Measurements from ENCODE around the gene ARFGAP2. TPM values are rescaled to one million over a fixed set of nuclear protein-coding genes. Genes with fewer than 3 reads are reported as not detected.
A peak's percentile ranks its signal among the peaks of the same experiment; 100 is the strongest.

The ARFGAP2 gene
- total RNA-seq, 1 donor from 2014 or later, result 119 TPM

- Mint-ChIP-seq H3K36me3 (ENCODE audit: unreplicated experiment) (no peaks in the 10 kb centered on the region), H3K9me3 (ENCODE audit: unreplicated experiment) (peaks cover 9% of the 10 kb centered on the region), H3K4me3 (ENCODE audit: unreplicated experiment) (no peak overlapping the region), H3K27me3 (ENCODE audit: unreplicated experiment) (peaks cover 11% of the 10 kb centered on the region), H3K27ac (ENCODE audit: unreplicated experiment) (peak overlapping the region; percentile 62), H3K4me1 (ENCODE audit: low read depth, unreplicated experiment) (peaks cover 3% of the 10 kb centered on the region)
- no peak for DNase-seq
- TF ChIP-seq CTCF (IDR thresholded peaks at IDR 0.05; ENCODE audit: partially characterized antibody, unreplicated experiment), result no peak
Measured at GRCh38 chr11:47165253-47165840, 11.3 kb downstream of the ARFGAP2 start.

GRCh38 chr11:47164321-47164720 lies 12.4 kb downstream of the ARFGAP2 start:
- H3K36me3 Mint-ChIP-seq (ENCODE audit: unreplicated experiment), result no peaks in the 10 kb centered on the region
- H3K4me3 Mint-ChIP-seq (ENCODE audit: unreplicated experiment), result no peak overlapping the region
- no peak overlapping the region for H3K27ac Mint-ChIP-seq (ENCODE audit: unreplicated experiment)

DNA sequence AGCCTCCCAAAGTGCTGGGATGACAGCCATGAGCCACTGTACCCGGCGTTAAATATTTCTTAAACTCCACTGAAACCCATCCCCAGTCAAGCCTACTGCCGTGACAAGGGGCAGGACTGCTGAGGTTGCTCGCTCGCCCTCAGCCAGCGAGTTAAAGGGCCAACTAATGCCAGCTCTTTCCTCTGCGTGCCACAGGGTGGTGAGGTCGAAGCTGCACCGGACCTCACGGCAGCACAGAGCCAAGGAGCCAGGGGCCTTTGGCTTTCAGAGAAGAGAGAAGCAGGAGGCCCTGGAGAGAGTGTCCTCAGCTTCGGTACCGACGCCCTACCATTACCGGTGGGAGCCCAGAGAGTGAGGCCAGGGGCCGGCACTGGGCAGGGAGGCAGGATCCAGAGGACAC lies 12.8 kb downstream of the ARFGAP2 start:
- peaks cover 19% of the 10 kb centered on the region for H3K27me3 Mint-ChIP-seq (ENCODE audit: unreplicated experiment)
- H3K36me3 Mint-ChIP-seq (ENCODE audit: unreplicated experiment), result no peaks in the 10 kb centered on the region
- H3K4me3 Mint-ChIP-seq (ENCODE audit: unreplicated experiment), result no peak overlapping the region
- H3K9me3 Mint-ChIP-seq (ENCODE audit: unreplicated experiment), result peaks cover 10% of the 10 kb centered on the region
- TF ChIP-seq CTCF (IDR thresholded peaks at IDR 0.05; ENCODE audit: partially characterized antibody, unreplicated experiment), result no peak
- H3K4me1 Mint-ChIP-seq (ENCODE audit: low read depth, unreplicated experiment), result peaks cover 3% of the 10 kb centered on the region
- no peak overlapping the region for H3K27ac Mint-ChIP-seq (ENCODE audit: unreplicated experiment)
- DNase-seq, result no peak

More at GRCh38 chr11:47164321-47164720, 12.4 kb downstream of the ARFGAP2 start:
- Mint-ChIP-seq H3K4me1 (ENCODE audit: low read depth, unreplicated experiment) (peaks cover 3% of the 10 kb centered on the region), H3K9me3 (ENCODE audit: unreplicated experiment) (peaks cover 10% of the 10 kb centered on the region), H3K27me3 (ENCODE audit: unreplicated experiment) (peaks cover 18% of the 10 kb centered on the region)
- DNase-seq, result no peak
- no peak for TF ChIP-seq CTCF (IDR thresholded peaks at IDR 0.05; ENCODE audit: partially characterized antibody, unreplicated experiment)

GRCh38 chr11:47163193-47163592 lies 13.5 kb downstream of the ARFGAP2 start:
- Mint-ChIP-seq H3K27me3 (ENCODE audit: unreplicated experiment) (peaks cover 19% of the 10 kb centered on the region), H3K4me1 (ENCODE audit: low read depth, unreplicated experiment) (peaks cover 3% of the 10 kb centered on the region), H3K27ac (ENCODE audit: unreplicated experiment) (no peak overlapping the region), H3K36me3 (ENCODE audit: unreplicated experiment) (no peaks in the 10 kb centered on the region), H3K9me3 (ENCODE audit: unreplicated experiment) (peaks cover 10% of the 10 kb centered on the region), H3K4me3 (ENCODE audit: unreplicated experiment) (no peak overlapping the region)
- no peak for DNase-seq
- no peak for TF ChIP-seq CTCF (IDR thresholded peaks at IDR 0.05; ENCODE audit: partially characterized antibody, unreplicated experiment)

DNA sequence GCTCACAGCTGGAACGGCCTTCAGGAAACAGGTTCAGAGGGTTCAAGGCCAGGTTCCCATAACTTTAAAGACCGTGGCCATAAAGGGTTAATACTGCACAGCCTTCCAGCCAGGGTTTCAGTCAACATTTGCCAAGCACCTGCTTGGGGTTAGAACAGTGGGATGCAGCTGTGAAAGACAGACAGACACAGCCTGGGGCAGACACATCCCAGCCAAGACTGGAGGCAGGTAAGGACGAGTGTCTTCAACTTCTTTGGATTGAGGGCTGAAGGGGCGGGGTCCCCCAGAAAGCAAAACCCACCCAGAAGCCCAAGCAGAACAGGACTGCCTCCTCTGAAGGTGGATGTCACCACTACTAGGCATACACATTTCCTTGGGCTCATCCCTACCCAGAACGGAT lies 14.3 kb downstream of the ARFGAP2 start:
- H3K4me1 Mint-ChIP-seq (ENCODE audit: low read depth, unreplicated experiment), result peaks cover 3% of the 10 kb centered on the region
- TF ChIP-seq CTCF (IDR thresholded peaks at IDR 0.05; ENCODE audit: partially characterized antibody, unreplicated experiment), result no peak
- H3K27me3 Mint-ChIP-seq (ENCODE audit: unreplicated experiment), result peaks cover 19% of the 10 kb centered on the region
- H3K36me3 Mint-ChIP-seq (ENCODE audit: unreplicated experiment), result no peaks in the 10 kb centered on the region
- H3K9me3 Mint-ChIP-seq (ENCODE audit: unreplicated experiment), result peaks cover 10% of the 10 kb centered on the region
- H3K4me3 Mint-ChIP-seq (ENCODE audit: unreplicated experiment), result no peak overlapping the region
- H3K27ac Mint-ChIP-seq (ENCODE audit: unreplicated experiment), result no peak overlapping the region
- no peak for DNase-seq
